Activated CD4-positive, alpha-beta T cell treated with anti-CD3 and anti-CD28 coated beads for 36 hours (primary cell): Measurements from ENCODE around the gene XRCC4. TPM values are rescaled to one million over a fixed set of nuclear protein-coding genes. Genes with fewer than 3 reads are reported as not detected.

Experiments used
- ATAC-seq: fragments of 200-7000 bp; cut with Tn5 transposase; one replicate; pipeline ENCODE4 v1.10.0; 2021; ENCODE audit warnings: mild to moderate bottlenecking, moderate library complexity
- CTCF ChIA-PET: fragments of 350-600 bp; sonication (Branson Sonifier 250); formaldehyde crosslinking; loops from one replicate; lab custom pipeline; 2021; ENCODE audit warnings: antibody characterized with exemption; lab: Charles Lee
- POLR2A ChIA-PET: fragments of 350-600 bp; sonication (Branson Sonifier 250); formaldehyde crosslinking; loops from one replicate; lab custom pipeline; 2021; ENCODE audit warnings: antibody characterized with exemption, inconsistent platforms; lab: Charles Lee
- DNase-seq: peaks from one replicate; pipeline ENCODE4 v3.0.0-alpha.2; 2020
- H3K27ac Mint-ChIP-seq: one replicate; pipeline ENCODE4 v1.8.0; 2021; ENCODE audit warnings: mixed read lengths
- H3K27me3 Mint-ChIP-seq: one replicate; pipeline ENCODE4 v1.8.0; 2021; ENCODE audit warnings: mixed read lengths
- H3K36me3 Mint-ChIP-seq: one replicate; pipeline ENCODE4 v1.8.0; 2021; ENCODE audit warnings: low read depth, mixed read lengths
- H3K4me1 Mint-ChIP-seq: one replicate; pipeline ENCODE4 v1.8.0; 2021; ENCODE audit warnings: mixed read lengths
- H3K4me3 Mint-ChIP-seq: one replicate; pipeline ENCODE4 v1.8.0; 2021; ENCODE audit warnings: mild to moderate bottlenecking, moderate library complexity, mixed read lengths
- H3K9me3 Mint-ChIP-seq: one replicate; pipeline ENCODE4 v1.8.0; 2021; ENCODE audit warnings: low read depth, mixed read lengths
- intact Hi-C, 2 experiments: fragments of 100-400 bp; cut with DNase I in 1 of 2; cut with micrococcal nuclease in 1 of 2; formaldehyde crosslinking; loops; one replicate each; pipeline versions ENCODE4 v1.14.2 to v1.15.1; 2022 to 2024; cut with DNase I, micrococcal nuclease
- total RNA-seq, 2 experiments: library from RNA; stranded (reverse); gene quantifications; one replicate each; pipeline ENCODE4 v1.2.3, GENCODE V29; 2021

The XRCC4 gene
- total RNA-seq, 2 experiments from 2014 or later = 13.7 to 16.9 TPM

- ChIA-PET CTCF (no interaction called here), POLR2A (no interaction called here)
- ATAC-seq = no peak
- Mint-ChIP-seq H3K36me3 (no peaks in the 10 kb centered on the region), H3K4me3 (no peak overlapping the region), H3K9me3 (no peaks in the 10 kb centered on the region), H3K27me3 (no peaks in the 10 kb centered on the region), H3K4me1 (peaks cover 2% of the 10 kb centered on the region), H3K27ac (no peak overlapping the region)
- intact Hi-C loops = no loop called here
- DNase-seq = no peak
Observed at GRCh38 chr5:83400241-83400640, 322.9 kb downstream of the XRCC4 start.

- H3K27me3 Mint-ChIP-seq = no peaks in the 10 kb centered on the region
- no peak overlapping the region for H3K4me3 Mint-ChIP-seq
- ChIA-PET CTCF (no interaction called here), POLR2A (no interaction called here)
- ATAC-seq = no peak
- intact Hi-C loops = no loop called here
- H3K4me1 Mint-ChIP-seq = peaks cover 2% of the 10 kb centered on the region
- H3K36me3 Mint-ChIP-seq = no peaks in the 10 kb centered on the region
- no peak for DNase-seq
- H3K27ac Mint-ChIP-seq = no peak overlapping the region
- H3K9me3 Mint-ChIP-seq = no peaks in the 10 kb centered on the region
Observed at GRCh38 chr5:83400701-83401100, 323.4 kb downstream of the XRCC4 start.

GRCh38 chr5:83401122-83401731 is 323.9 kb downstream of the XRCC4 start:
- CTCF ChIA-PET = no interaction called here
- Mint-ChIP-seq H3K27ac (no peak overlapping the region), H3K36me3 (no peaks in the 10 kb centered on the region), H3K4me1 (peaks cover 2% of the 10 kb centered on the region), H3K27me3 (no peaks in the 10 kb centered on the region), H3K4me3 (no peak overlapping the region), H3K9me3 (no peaks in the 10 kb centered on the region)
- POLR2A ChIA-PET = no interaction called here
- intact Hi-C loops = no loop called here
- ATAC-seq (peak; percentile 92), DNase-seq (peak; percentile 9)

GRCh38 chr5:83401775-83402174 is 324.4 kb downstream of the XRCC4 start:
- no peak for ATAC-seq
- CTCF ChIA-PET = no interaction called here
- Mint-ChIP-seq H3K4me1 (peaks cover 2% of the 10 kb centered on the region), H3K36me3 (no peaks in the 10 kb centered on the region), H3K9me3 (no peaks in the 10 kb centered on the region), H3K27me3 (no peaks in the 10 kb centered on the region), H3K4me3 (no peak overlapping the region), H3K27ac (no peak overlapping the region)
- POLR2A ChIA-PET = no interaction called here
- intact Hi-C loops = no loop called here
- DNase-seq = no peak

Other genes starting within 250 kb of the XRCC4 start
- gene TMEM167A, start 153 bp upstream of the XRCC4 start, total RNA-seq = 10 to 100 TPM; 32.7 to 70.9 TPM